ENCODE results near the gene KRR1. TPM values are rescaled to one million over a fixed set of nuclear protein-coding genes. Genes with fewer than 3 reads are reported as not detected.

KRR1 gene
- total RNA-seq (10 to 100 TPM; 30.6 to 38.2 (median 33.3) TPM), polyA plus RNA-seq (7.3 TPM)
- long read RNA-seq, donor 1, full-length matches to known transcripts, result 13 of 18 reads
- long read RNA-seq, donor 1, partial matches to known transcripts, result 3 of 18 reads
- long read RNA-seq, donor 1, other reads (novel, unspliced or antisense), result 2 of 18 reads
- long read RNA-seq, donor 2, full-length matches to known transcripts, result 10 of 14 reads
- long read RNA-seq, donor 2, partial matches to known transcripts, result 1 of 14 reads
- long read RNA-seq, donor 2, other reads (novel, unspliced or antisense), result 3 of 14 reads
- long read RNA-seq, donor 3, full-length matches to known transcripts, result 17 of 29 reads
- long read RNA-seq, donor 3, partial matches to known transcripts, result 1 of 29 reads
- long read RNA-seq, donor 3, other reads (novel, unspliced or antisense), result 11 of 29 reads
- long read RNA-seq, donor 4, full-length matches to known transcripts, result 9 of 10 reads
- long read RNA-seq, donor 4, partial matches to known transcripts, result 0 of 10 reads
- long read RNA-seq, donor 4, other reads (novel, unspliced or antisense), result 1 of 10 reads

GRCh38 chr12:75511116-75512048 lies at the start of gene KRR1:
Gene KRR1, minus strand, starts transcription at chr12:75511609. Its CDS starts 12 bp downstream, at chr12:75511597.
- Histone ChIP-seq H3K9me3 (ENCODE audit: control insufficient read depth, low read length) (no peaks in the 10 kb centered on the region), H3K4me1 (ENCODE audit: control insufficient read depth, insufficient read depth, low read length) (no peaks in the 10 kb centered on the region), H3K4me3 (ENCODE audit: low read length) (peak within 1 kb of the TSS; percentile 100), H3K27me3 (ENCODE audit: control insufficient read depth, insufficient read depth) (no peaks in the 10 kb centered on the region), H3K27ac (ENCODE audit: low read length) (peak within 1 kb of the TSS; percentile 63)
- peak; percentile 100 for ATAC-seq
- peak; percentile 93 to 95 (median 95) for DNase-seq
- WGBS, result 3% methylated on average over 47 of the region's 47 CpGs
- intact Hi-C loops (cut with DNase I), result no loop called here

GRCh38 chr12:75560167-75560566 lies 48.8 kb upstream of the KRR1 start:
- DNase-seq (no peak), ATAC-seq (peak; percentile 61 to 76)
- H3K4me3 ChIP-seq (ENCODE audit: low read length), result no peak overlapping the region
- intact Hi-C loops (cut with DNase I), result no loop called here
- 29% methylated on average over 2 of the region's 2 CpGs for WGBS
- no peaks in the 10 kb centered on the region for H3K27me3 ChIP-seq (ENCODE audit: control insufficient read depth, insufficient read depth)
- H3K27ac ChIP-seq (ENCODE audit: low read length), result no peak overlapping the region
- no peaks in the 10 kb centered on the region for H3K4me1 ChIP-seq (ENCODE audit: control insufficient read depth, insufficient read depth, low read length)
- no peaks in the 10 kb centered on the region for H3K9me3 ChIP-seq (ENCODE audit: control insufficient read depth, low read length)

- ATAC-seq, result no peak
- Histone ChIP-seq H3K4me3 (ENCODE audit: low read length) (no peak overlapping the region), H3K4me1 (ENCODE audit: control insufficient read depth, insufficient read depth, low read length) (peaks cover 2% of the 10 kb centered on the region), H3K9me3 (ENCODE audit: control insufficient read depth, low read length) (no peaks in the 10 kb centered on the region), H3K27ac (ENCODE audit: low read length) (peak overlapping the region; percentile 53), H3K27me3 (ENCODE audit: control insufficient read depth, insufficient read depth) (no peaks in the 10 kb centered on the region)
- 77% methylated on average over 3 of the region's 3 CpGs for WGBS
- intact Hi-C loops (cut with DNase I), result loop anchor here in 2 of 4 donors (10.0 kb wide), 1 partner anchor 477 kb away; the partner anchor contains the start of gene PHLDA1 (in 2 of the 2)
- no peak for DNase-seq
These were observed 46.9 kb upstream of the KRR1 start for GRCh38 chr12:75558287-75558686.

GRCh38 chr12:75556311-75556899 lies 45.0 kb upstream of the KRR1 start:
- Histone ChIP-seq H3K4me3 (ENCODE audit: low read length) (no peak overlapping the region), H3K27me3 (ENCODE audit: control insufficient read depth, insufficient read depth) (no peaks in the 10 kb centered on the region), H3K4me1 (ENCODE audit: control insufficient read depth, insufficient read depth, low read length) (peaks cover 2% of the 10 kb centered on the region), H3K9me3 (ENCODE audit: control insufficient read depth, low read length) (no peaks in the 10 kb centered on the region), H3K27ac (ENCODE audit: low read length) (no peak overlapping the region)
- intact Hi-C loops (cut with DNase I), result loop anchor here in 2 of 4 donors (10.0 kb wide), 1 partner anchor 478 kb away; the partner anchor contains the start of gene PHLDA1 (in 2 of the 2)
- no peak for ATAC-seq
- no peak for DNase-seq
- 51% methylated on average over 3 of the region's 3 CpGs for WGBS

- WGBS, result 90% methylated on average over 1 of the region's 1 CpG
- Histone ChIP-seq H3K4me1 (ENCODE audit: control insufficient read depth, insufficient read depth, low read length) (peaks cover 2% of the 10 kb centered on the region), H3K4me3 (ENCODE audit: low read length) (no peak overlapping the region), H3K27me3 (ENCODE audit: control insufficient read depth, insufficient read depth) (no peaks in the 10 kb centered on the region), H3K9me3 (ENCODE audit: control insufficient read depth, low read length) (no peaks in the 10 kb centered on the region), H3K27ac (ENCODE audit: low read length) (no peak overlapping the region)
- DNase-seq (no peak), ATAC-seq (no peak)
- intact Hi-C loops (cut with DNase I), result loop anchor here in 2 of 4 donors (10.0 kb wide), 1 partner anchor 480 kb away; the partner anchor contains the start of gene PHLDA1 (in 2 of the 2)
These were observed 43.1 kb upstream of the KRR1 start for GRCh38 chr12:75554556-75554880.

- Histone ChIP-seq H3K27me3 (ENCODE audit: control insufficient read depth, insufficient read depth) (no peaks in the 10 kb centered on the region), H3K9me3 (ENCODE audit: control insufficient read depth, low read length) (no peaks in the 10 kb centered on the region), H3K4me1 (ENCODE audit: control insufficient read depth, insufficient read depth, low read length) (peaks cover 2% of the 10 kb centered on the region), H3K4me3 (ENCODE audit: low read length) (no peak overlapping the region), H3K27ac (ENCODE audit: low read length) (no peak overlapping the region)
- ATAC-seq (no peak), DNase-seq (no peak)
- 53% methylated on average over 3 of the region's 3 CpGs for WGBS
- intact Hi-C loops (cut with DNase I), result loop anchor here in 2 of 4 donors (10.0 kb wide), 1 partner anchor 481 kb away; the partner anchor contains the start of gene PHLDA1 (in 2 of the 2)
These were observed 42.6 kb upstream of the KRR1 start for GRCh38 chr12:75553836-75554555.

- ATAC-seq, result peak in 1 of 2 donors; percentile 75
- Histone ChIP-seq H3K9me3 (ENCODE audit: control insufficient read depth, low read length) (no peaks in the 10 kb centered on the region), H3K4me3 (ENCODE audit: low read length) (no peak overlapping the region), H3K27me3 (ENCODE audit: control insufficient read depth, insufficient read depth) (no peaks in the 10 kb centered on the region), H3K27ac (ENCODE audit: low read length) (no peak overlapping the region), H3K4me1 (ENCODE audit: control insufficient read depth, insufficient read depth, low read length) (peaks cover 2% of the 10 kb centered on the region)
- WGBS, result 58% methylated on average over 1 of the region's 1 CpG
- no peak for DNase-seq
- intact Hi-C loops (cut with DNase I), result loop anchor here in 2 of 4 donors (10.0 kb wide), 1 partner anchor 481 kb away; the partner anchor contains the start of gene PHLDA1 (in 2 of the 2)
These were observed 42.0 kb upstream of the KRR1 start for GRCh38 chr12:75553398-75553797.

GRCh38 chr12:75551477-75551876 lies 40.1 kb upstream of the KRR1 start:
- intact Hi-C loops (cut with DNase I), result loop anchor here in 2 of 4 donors (10.0 kb wide), 1 partner anchor 483 kb away; the partner anchor contains the start of gene PHLDA1 (in 2 of the 2)
- DNase-seq, result no peak
- no peak overlapping the region for H3K4me3 ChIP-seq (ENCODE audit: low read length)
- no peaks in the 10 kb centered on the region for H3K27me3 ChIP-seq (ENCODE audit: control insufficient read depth, insufficient read depth)
- no peak for ATAC-seq
- H3K9me3 ChIP-seq (ENCODE audit: control insufficient read depth, low read length), result no peaks in the 10 kb centered on the region
- peaks cover 2% of the 10 kb centered on the region for H3K4me1 ChIP-seq (ENCODE audit: control insufficient read depth, insufficient read depth, low read length)
- H3K27ac ChIP-seq (ENCODE audit: low read length), result no peak overlapping the region

- Histone ChIP-seq H3K27me3 (ENCODE audit: control insufficient read depth, insufficient read depth) (no peaks in the 10 kb centered on the region), H3K27ac (ENCODE audit: low read length) (peak overlapping the region; percentile 8), H3K9me3 (ENCODE audit: control insufficient read depth, low read length) (no peaks in the 10 kb centered on the region), H3K4me1 (ENCODE audit: control insufficient read depth, insufficient read depth, low read length) (peaks cover 2% of the 10 kb centered on the region), H3K4me3 (ENCODE audit: low read length) (no peak overlapping the region)
- intact Hi-C loops (cut with DNase I), result loop anchor here in 2 of 4 donors (10.0 kb wide), 1 partner anchor 484 kb away; the partner anchor contains the start of gene PHLDA1 (in 2 of the 2)
- DNase-seq (peak; percentile 42 to 60 (median 46)), ATAC-seq (peak; percentile 84)
- WGBS, result 24% methylated on average over 8 of the region's 8 CpGs
These were observed 39.2 kb upstream of the KRR1 start for GRCh38 chr12:75550401-75551240.
